A549 (cell line): ENCODE results near the gene LGR4.

ENCODE experiments used
- POLR2A ChIP-seq: IDR thresholded peaks from 2 replicates; pipeline ENCODE4 v1.6.1; 2012; ENCODE audit warnings: mild to moderate bottlenecking, low read length
- SMC3 ChIP-seq: fragments of >200 bp; sonication (Bioruptor Twin); formaldehyde crosslinking; IDR thresholded peaks from 3 replicates; pipeline ENCODE4 v1.6.1; 2018; ENCODE audit warnings: inconsistent platforms
- TF ChIP-seq, protein P1 (sequence below): fragments of >200 bp; sonication (Bioruptor Twin); formaldehyde crosslinking; IDR thresholded peaks from 3 replicates; pipeline ENCODE4 v1.5.1; 2016

- TF ChIP-seq POLR2A (no peak), SMC3 (no peak)
- TF ChIP-seq, protein P1, sequence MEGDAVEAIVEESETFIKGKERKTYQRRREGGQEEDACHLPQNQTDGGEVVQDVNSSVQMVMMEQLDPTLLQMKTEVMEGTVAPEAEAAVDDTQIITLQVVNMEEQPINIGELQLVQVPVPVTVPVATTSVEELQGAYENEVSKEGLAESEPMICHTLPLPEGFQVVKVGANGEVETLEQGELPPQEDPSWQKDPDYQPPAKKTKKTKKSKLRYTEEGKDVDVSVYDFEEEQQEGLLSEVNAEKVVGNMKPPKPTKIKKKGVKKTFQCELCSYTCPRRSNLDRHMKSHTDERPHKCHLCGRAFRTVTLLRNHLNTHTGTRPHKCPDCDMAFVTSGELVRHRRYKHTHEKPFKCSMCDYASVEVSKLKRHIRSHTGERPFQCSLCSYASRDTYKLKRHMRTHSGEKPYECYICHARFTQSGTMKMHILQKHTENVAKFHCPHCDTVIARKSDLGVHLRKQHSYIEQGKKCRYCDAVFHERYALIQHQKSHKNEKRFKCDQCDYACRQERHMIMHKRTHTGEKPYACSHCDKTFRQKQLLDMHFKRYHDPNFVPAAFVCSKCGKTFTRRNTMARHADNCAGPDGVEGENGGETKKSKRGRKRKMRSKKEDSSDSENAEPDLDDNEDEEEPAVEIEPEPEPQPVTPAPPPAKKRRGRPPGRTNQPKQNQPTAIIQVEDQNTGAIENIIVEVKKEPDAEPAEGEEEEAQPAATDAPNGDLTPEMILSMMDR = no peak
Measured at GRCh38 chr11:27456140-27456794, 16.3 kb downstream of the LGR4 start.
